ENCODE measurements around the gene NR3C1. TPM values are rescaled to one million over a fixed set of nuclear protein-coding genes. Genes with fewer than 3 reads are reported as not detected.

Gene NR3C1
- total and polyA plus RNA-seq, 2 of the 4 experiments (the other 2 are of a cell fraction), result 13.7 to 77.4 TPM

DNA sequence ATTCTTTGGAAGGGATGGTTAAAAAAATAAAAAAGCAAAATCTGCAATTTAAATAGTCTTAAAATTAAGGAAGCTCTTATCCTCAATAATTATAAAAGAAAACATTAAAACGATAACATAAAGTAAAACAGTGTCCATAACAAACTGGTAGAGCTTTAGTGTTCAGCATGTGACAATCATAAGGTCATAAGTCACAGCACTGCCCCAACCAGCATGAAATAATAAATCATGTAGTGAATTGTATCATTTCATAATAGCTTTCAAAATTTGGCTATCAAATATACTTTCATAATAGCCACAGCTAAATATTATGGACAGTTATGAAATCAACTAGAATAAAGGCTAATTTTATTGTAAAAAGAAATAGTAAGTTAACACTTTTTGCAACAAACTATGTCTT is 10.0 kb downstream of the NR3C1 start:
- peaks cover 4 to 22% of the 10 kb centered on the region in 2 experiments; a peak in 3 of 4 replicates for H3K79me1 ChIP-seq (ENCODE audit: low read depth in 1 of 2, low read length in 2 of 2)
- H2BK20ac ChIP-seq (ENCODE audit: low read depth, low read length), result no peak overlapping the region
- ATAC-seq (ENCODE audit: low read depth), result no peak
- ChIA-PET POLR2A (ENCODE audit: unreplicated experiment) (no interaction called here), CTCF (no interaction called here)
- in situ Hi-C loops (cut with MboI; ENCODE audit: low sequenced_read_pairs), result no loop called here
- no peak overlapping the region for H3K9ac ChIP-seq (ENCODE audit: low read depth, low read length)
- no peak overlapping the region for H3K4me2 ChIP-seq (ENCODE audit: low read depth, low read length)
- H4K5ac ChIP-seq (ENCODE audit: low read depth, low read length), result no peak overlapping the region
- H3K36me3 ChIP-seq (ENCODE audit: control insufficient read depth, insufficient read depth, low read length), result peaks cover 3% of the 10 kb centered on the region; the same call in 1 of the 2 replicates
- TF ChIP-seq POLR2A (IDR thresholded peaks at IDR 0.05; ENCODE audit: low read depth, low read length) (no peak), FOS (IDR thresholded peaks at IDR 0.05; ENCODE audit: low read depth, low read length) (no peak), RCOR1 (IDR thresholded peaks at IDR 0.05; ENCODE audit: insufficient replicate concordance, low read length) (no peak), RFX5 (IDR thresholded peaks at IDR 0.05; ENCODE audit: low read depth, low read length) (no peak), NFE2L2 (IDR thresholded peaks at IDR 0.05; ENCODE audit: low read depth, low read length) (no peak), BHLHE40 (IDR thresholded peaks at IDR 0.05; ENCODE audit: low read depth, low read length) (no peak), SMC3 (IDR thresholded peaks at IDR 0.05; ENCODE audit: low read depth, low read length) (no peak), MXI1 (IDR thresholded peaks at IDR 0.05; ENCODE audit: borderline replicate concordance, low read depth, low read length) (no peak), MAZ (IDR thresholded peaks at IDR 0.05; ENCODE audit: borderline replicate concordance, low read depth, low read length) (no peak), CHD1 (IDR thresholded peaks at IDR 0.05; ENCODE audit: low read depth, low read length) (no peak), RAD21 (IDR thresholded peaks at IDR 0.05; ENCODE audit: low read length) (no peak), CEBPB (IDR thresholded peaks at IDR 0.05; ENCODE audit: low read depth, low read length) (no peak), MAFK (IDR thresholded peaks at IDR 0.05; ENCODE audit: low read depth, low read length) (no peak)
- TF ChIP-seq, protein P1, sequence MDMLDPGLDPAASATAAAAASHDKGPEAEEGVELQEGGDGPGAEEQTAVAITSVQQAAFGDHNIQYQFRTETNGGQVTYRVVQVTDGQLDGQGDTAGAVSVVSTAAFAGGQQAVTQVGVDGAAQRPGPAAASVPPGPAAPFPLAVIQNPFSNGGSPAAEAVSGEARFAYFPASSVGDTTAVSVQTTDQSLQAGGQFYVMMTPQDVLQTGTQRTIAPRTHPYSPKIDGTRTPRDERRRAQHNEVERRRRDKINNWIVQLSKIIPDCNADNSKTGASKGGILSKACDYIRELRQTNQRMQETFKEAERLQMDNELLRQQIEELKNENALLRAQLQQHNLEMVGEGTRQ (IDR thresholded peaks at IDR 0.05; ENCODE audit: low read depth, low read length), result no peak
- TF ChIP-seq, protein P2, sequence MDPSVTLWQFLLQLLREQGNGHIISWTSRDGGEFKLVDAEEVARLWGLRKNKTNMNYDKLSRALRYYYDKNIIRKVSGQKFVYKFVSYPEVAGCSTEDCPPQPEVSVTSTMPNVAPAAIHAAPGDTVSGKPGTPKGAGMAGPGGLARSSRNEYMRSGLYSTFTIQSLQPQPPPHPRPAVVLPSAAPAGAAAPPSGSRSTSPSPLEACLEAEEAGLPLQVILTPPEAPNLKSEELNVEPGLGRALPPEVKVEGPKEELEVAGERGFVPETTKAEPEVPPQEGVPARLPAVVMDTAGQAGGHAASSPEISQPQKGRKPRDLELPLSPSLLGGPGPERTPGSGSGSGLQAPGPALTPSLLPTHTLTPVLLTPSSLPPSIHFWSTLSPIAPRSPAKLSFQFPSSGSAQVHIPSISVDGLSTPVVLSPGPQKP (IDR thresholded peaks at IDR 0.05; ENCODE audit: borderline replicate concordance, low read depth, low read length), result no peak
- TF ChIP-seq, protein P3, sequence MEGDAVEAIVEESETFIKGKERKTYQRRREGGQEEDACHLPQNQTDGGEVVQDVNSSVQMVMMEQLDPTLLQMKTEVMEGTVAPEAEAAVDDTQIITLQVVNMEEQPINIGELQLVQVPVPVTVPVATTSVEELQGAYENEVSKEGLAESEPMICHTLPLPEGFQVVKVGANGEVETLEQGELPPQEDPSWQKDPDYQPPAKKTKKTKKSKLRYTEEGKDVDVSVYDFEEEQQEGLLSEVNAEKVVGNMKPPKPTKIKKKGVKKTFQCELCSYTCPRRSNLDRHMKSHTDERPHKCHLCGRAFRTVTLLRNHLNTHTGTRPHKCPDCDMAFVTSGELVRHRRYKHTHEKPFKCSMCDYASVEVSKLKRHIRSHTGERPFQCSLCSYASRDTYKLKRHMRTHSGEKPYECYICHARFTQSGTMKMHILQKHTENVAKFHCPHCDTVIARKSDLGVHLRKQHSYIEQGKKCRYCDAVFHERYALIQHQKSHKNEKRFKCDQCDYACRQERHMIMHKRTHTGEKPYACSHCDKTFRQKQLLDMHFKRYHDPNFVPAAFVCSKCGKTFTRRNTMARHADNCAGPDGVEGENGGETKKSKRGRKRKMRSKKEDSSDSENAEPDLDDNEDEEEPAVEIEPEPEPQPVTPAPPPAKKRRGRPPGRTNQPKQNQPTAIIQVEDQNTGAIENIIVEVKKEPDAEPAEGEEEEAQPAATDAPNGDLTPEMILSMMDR (conservative IDR thresholded peaks at IDR 0.05; ENCODE audit: low read depth, low read length), result no peak
- no peak overlapping the region for H3K4me3 ChIP-seq (ENCODE audit: insufficient read depth, low read depth, low read length)
- no peak overlapping the region for H2AFZ ChIP-seq (replicated peaks; ENCODE audit: low read length, poor library complexity)
- H3K56ac ChIP-seq (ENCODE audit: extremely low read depth, insufficient read depth, low read length), result no peak overlapping the region
- H4K8ac ChIP-seq (ENCODE audit: low read depth in 2 of 2, low read length in 2 of 2), result no peak overlapping the region
- H3K18ac ChIP-seq (ENCODE audit: low read depth, low read length), result no peak overlapping the region
- no peak overlapping the region for H3K23ac ChIP-seq (ENCODE audit: low read depth, low read length)
- no peak overlapping the region for H2BK5ac ChIP-seq (ENCODE audit: low read depth, low read length, poor library complexity, severe bottlenecking)
- no peak overlapping the region for H3K4ac ChIP-seq (ENCODE audit: low read depth, low read length)
- no peaks in the 10 kb centered on the region for H3K9me3 ChIP-seq (ENCODE audit: control insufficient read depth, insufficient read depth, low read length)
- intact Hi-C loops (cut with micrococcal nuclease), result no loop called here
- no peak overlapping the region for H3K27ac ChIP-seq (ENCODE audit: insufficient read depth, low read length)
- H3K27me3 ChIP-seq (ENCODE audit: control insufficient read depth, insufficient read depth, low read length), result no peaks in the 10 kb centered on the region
- DNase-seq, result no peak
- H3K4me1 ChIP-seq (ENCODE audit: control insufficient read depth, insufficient read depth, low read length), result peaks cover 7% of the 10 kb centered on the region; the same call in 1 of the 2 replicates
- H4K20me1 ChIP-seq (ENCODE audit: insufficient read depth, low read length), result peaks cover 48% of the 10 kb centered on the region
- no CpG with 5 or more reads among the region's 1 CpG for WGBS, 2 experiments (ENCODE audit: extremely low coverage in 2 of 2, insufficient read length in 1 of 2)
- no peak overlapping the region for H3K14ac ChIP-seq (replicated peaks; ENCODE audit: low read depth, low read length)
- no peak overlapping the region for H4K91ac ChIP-seq (ENCODE audit: insufficient read depth, low read depth, low read length)
- H2AK5ac ChIP-seq (ENCODE audit: low read depth, low read length), result no peak overlapping the region
- no peaks in the 10 kb centered on the region for H3K9me1 ChIP-seq (ENCODE audit: insufficient read depth, low read length)
- no peak overlapping the region for H2BK15ac ChIP-seq (ENCODE audit: low read depth, low read length)
- no TSS peak for BruUV-seq (replicated peaks)
- dilution Hi-C loops (cut with HindIII; ENCODE audit: low sequenced_read_pairs, unreplicated experiment), result no loop called here
- no peak overlapping the region for H2BK120ac ChIP-seq (ENCODE audit: low read depth, low read length)
- no peak overlapping the region for H2AK9ac ChIP-seq (replicated peaks; ENCODE audit: low read depth, low read length, poor library complexity)
